Neural cell (in vitro differentiated cells): ENCODE results near the gene SERPINI1. TPM values are rescaled to one million over a fixed set of nuclear protein-coding genes. Genes with fewer than 3 reads are reported as not detected.

Experiments
- H2AFZ ChIP-seq: fragments of 200-600, 300-800 bp; sonication (generic), shearing (Covaris generic); 2 replicates; pipeline ENCODE4 v1.6.0; 2014; ENCODE audit warnings: low read depth, mild to moderate bottlenecking, antibody characterized with exemption, low read length, moderate library complexity
- H3F3A ChIP-seq: fragments of 200-600 bp; shearing (Covaris generic); 2 replicates; pipeline ENCODE4 v1.6.1; 2016; ENCODE audit warnings: mild to moderate bottlenecking, moderate library complexity, mixed read lengths, antibody characterized with exemption, low read length; ENCODE audit not compliant: insufficient read depth, poor library complexity, severe bottlenecking
- H3K27ac ChIP-seq: fragments of 200-600, 300-800 bp; sonication (generic), shearing (Covaris generic); 2 replicates; pipeline ENCODE4 v1.5.1; 2014; ENCODE audit warnings: mild to moderate bottlenecking, low read length, moderate library complexity
- H3K27me3 ChIP-seq: fragments of 300-800, 200-600 bp; sonication (generic), shearing (Covaris generic); 2 replicates; pipeline ENCODE4 v1.6.0; 2014; ENCODE audit warnings: mild to moderate bottlenecking, low read depth, low read length, moderate library complexity; ENCODE audit not compliant: insufficient read depth
- H3K36me3 ChIP-seq: fragments of 300-800, 200-600 bp; sonication (generic), shearing (Covaris generic); 2 replicates; pipeline ENCODE4 v1.5.1; 2014; ENCODE audit warnings: mild to moderate bottlenecking, antibody characterized with exemption, low read length, moderate library complexity; ENCODE audit not compliant: insufficient read depth
- H3K4me2 ChIP-seq: fragments of 300-800, 200-600 bp; sonication (generic), shearing (Covaris generic); 2 replicates; pipeline ENCODE4 v1.6.0; 2014; ENCODE audit warnings: mild to moderate bottlenecking, low read length
- H3K4me3 ChIP-seq: fragments of 300-800, 200-600 bp; sonication (generic), shearing (Covaris generic); 2 replicates; pipeline ENCODE4 v1.5.1; 2014; ENCODE audit warnings: mild to moderate bottlenecking, low read length, moderate library complexity
- H3K79me2 ChIP-seq: fragments of 200-600 bp; shearing (Covaris generic); replicated peaks from 2 replicates; pipeline ENCODE4 v1.6.0; 2014; ENCODE audit warnings: mild to moderate bottlenecking, low read length, moderate library complexity; ENCODE audit not compliant: insufficient read depth
- H3K9ac ChIP-seq: fragments of 300-800, 200-600 bp; sonication (generic), shearing (Covaris generic); 2 replicates; pipeline ENCODE4 v1.6.1; 2016; ENCODE audit warnings: mild to moderate bottlenecking, low read length, mixed read lengths
- H3K9me2 ChIP-seq: fragments of 200-600 bp; shearing (Covaris generic); 2 replicates; pipeline ENCODE4 v1.6.1; 2016; ENCODE audit warnings: mild to moderate bottlenecking, low read length, mixed read lengths; ENCODE audit not compliant: insufficient read depth
- H3K9me3 ChIP-seq: fragments of 200-600, 300-800 bp; sonication (generic), shearing (Covaris generic); 2 replicates; pipeline ENCODE4 v1.6.1; 2016; ENCODE audit warnings: mild to moderate bottlenecking, mixed run types, low read length, moderate library complexity, mixed read lengths
- H4K20me1 ChIP-seq: fragments of 200-600 bp; shearing (Covaris generic); 2 replicates; pipeline ENCODE4 v1.6.1; 2016; ENCODE audit warnings: mild to moderate bottlenecking, mixed run types; ENCODE audit not compliant: insufficient read depth
- EP300 ChIP-seq: fragments of 450-650 bp; conservative IDR thresholded peaks from 2 replicates; pipeline ENCODE4 v1.6.1; 2014; ENCODE audit warnings: antibody characterized with exemption, mild to moderate bottlenecking, moderate library complexity; ENCODE audit not compliant: poor library complexity, severe bottlenecking
- EZH2 ChIP-seq: fragments of 200-600, 300-800 bp; shearing (Covaris generic), sonication (generic); IDR thresholded peaks from 2 replicates; pipeline ENCODE4 v1.6.1; 2014; ENCODE audit warnings: antibody characterized with exemption, low read length, borderline replicate concordance, mild to moderate bottlenecking; ENCODE audit not compliant: insufficient read depth, poor library complexity, severe bottlenecking
- MXI1 ChIP-seq: fragments of 450-650 bp; conservative IDR thresholded peaks from 2 replicates; pipeline ENCODE4 v1.6.1; 2014; ENCODE audit warnings: antibody characterized with exemption, mild to moderate bottlenecking; ENCODE audit not compliant: poor library complexity, severe bottlenecking
- POLR2AphosphoS5 ChIP-seq: IDR thresholded peaks from 2 replicates; pipeline ENCODE4 v1.6.1; 2012
- RAD21 ChIP-seq: fragments of 450-650 bp; conservative IDR thresholded peaks from 2 replicates; pipeline ENCODE4 v1.6.1; 2014; ENCODE audit warnings: antibody characterized with exemption, mild to moderate bottlenecking, moderate library complexity
- SMC3 ChIP-seq: fragments of 450-650 bp; conservative IDR thresholded peaks from 2 replicates; pipeline ENCODE4 v1.6.1; 2014; ENCODE audit warnings: antibody characterized with exemption, mild to moderate bottlenecking, moderate library complexity; ENCODE audit not compliant: poor library complexity
- TAF1 ChIP-seq: IDR thresholded peaks from 2 replicates; pipeline ENCODE4 v1.6.1; 2012; ENCODE audit warnings: low read depth
- polyA plus RNA-seq: library from polyadenylated mRNA; depleted of rRNA; stranded (reverse); fragments of >200 nt; gene quantifications from 2 replicates; pipeline ENCODE4 v1.2.3, GENCODE V29; 2014
- TF ChIP-seq, protein P1 (sequence below): IDR thresholded peaks from 2 replicates; pipeline ENCODE4 v1.6.1; 2012; ENCODE audit warnings: borderline replicate concordance
- TF ChIP-seq, protein P2 (sequence below): fragments of 450-650 bp; IDR thresholded peaks from 2 replicates; pipeline ENCODE4 v1.5.1; 2014; ENCODE audit warnings: antibody characterized with exemption, mild to moderate bottlenecking, moderate library complexity; ENCODE audit not compliant: poor library complexity, severe bottlenecking

The SERPINI1 gene
- polyA plus RNA-seq, 1 donor from 2014 or later = 150 TPM

DNA sequence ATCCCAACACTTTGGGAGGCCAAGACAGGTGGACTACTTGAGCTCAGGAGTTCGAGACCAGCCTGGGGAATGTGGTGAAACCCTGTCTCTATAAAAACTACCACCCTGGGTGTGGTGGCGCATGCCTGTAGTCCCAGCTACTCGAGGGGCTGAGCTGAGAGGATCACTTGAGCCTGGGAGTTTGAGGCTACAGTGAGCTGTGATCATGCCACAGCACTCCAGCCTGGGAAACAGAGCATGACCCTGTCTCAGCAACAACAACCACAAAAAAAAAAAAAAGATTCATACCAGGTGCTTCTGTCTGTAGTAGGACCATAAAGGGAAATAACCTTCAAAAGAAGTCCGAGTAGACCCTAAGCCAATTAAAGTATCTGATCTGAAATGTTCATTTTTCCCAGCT lies 94.5 kb downstream of the SERPINI1 start:
- Histone ChIP-seq H3K4me3 (no peak overlapping the region), H3K27ac (no peak overlapping the region), H3K9me2 (no peaks in the 10 kb centered on the region), H3K79me2 (no peaks in the 10 kb centered on the region), H3K9me3 (no peaks in the 10 kb centered on the region), H2AFZ (no peak overlapping the region), H3K36me3 (no peaks in the 10 kb centered on the region), H4K20me1 (no peaks in the 10 kb centered on the region), H3K9ac (no peak overlapping the region), H3K4me2 (no peak overlapping the region), H3F3A (no peaks in the 10 kb centered on the region), H3K27me3 (no peaks in the 10 kb centered on the region)
- no peak for TF ChIP-seq POLR2AphosphoS5

GRCh38 chr3:167835359-167835758 lies 99.8 kb downstream of the SERPINI1 start:
- no peak overlapping the region for H2AFZ ChIP-seq
- no peak overlapping the region for H3K4me2 ChIP-seq
- no peak overlapping the region for H3K4me3 ChIP-seq
- H3K9ac ChIP-seq = no peak overlapping the region
- no peaks in the 10 kb centered on the region for H3K79me2 ChIP-seq
- H3F3A ChIP-seq = no peaks in the 10 kb centered on the region
- no peaks in the 10 kb centered on the region for H3K9me3 ChIP-seq
- no peaks in the 10 kb centered on the region for H3K9me2 ChIP-seq
- no peaks in the 10 kb centered on the region for H3K27me3 ChIP-seq
- no peaks in the 10 kb centered on the region for H4K20me1 ChIP-seq
- TF ChIP-seq POLR2AphosphoS5 (no peak), MXI1 (no peak)
- TF ChIP-seq, protein P1, sequence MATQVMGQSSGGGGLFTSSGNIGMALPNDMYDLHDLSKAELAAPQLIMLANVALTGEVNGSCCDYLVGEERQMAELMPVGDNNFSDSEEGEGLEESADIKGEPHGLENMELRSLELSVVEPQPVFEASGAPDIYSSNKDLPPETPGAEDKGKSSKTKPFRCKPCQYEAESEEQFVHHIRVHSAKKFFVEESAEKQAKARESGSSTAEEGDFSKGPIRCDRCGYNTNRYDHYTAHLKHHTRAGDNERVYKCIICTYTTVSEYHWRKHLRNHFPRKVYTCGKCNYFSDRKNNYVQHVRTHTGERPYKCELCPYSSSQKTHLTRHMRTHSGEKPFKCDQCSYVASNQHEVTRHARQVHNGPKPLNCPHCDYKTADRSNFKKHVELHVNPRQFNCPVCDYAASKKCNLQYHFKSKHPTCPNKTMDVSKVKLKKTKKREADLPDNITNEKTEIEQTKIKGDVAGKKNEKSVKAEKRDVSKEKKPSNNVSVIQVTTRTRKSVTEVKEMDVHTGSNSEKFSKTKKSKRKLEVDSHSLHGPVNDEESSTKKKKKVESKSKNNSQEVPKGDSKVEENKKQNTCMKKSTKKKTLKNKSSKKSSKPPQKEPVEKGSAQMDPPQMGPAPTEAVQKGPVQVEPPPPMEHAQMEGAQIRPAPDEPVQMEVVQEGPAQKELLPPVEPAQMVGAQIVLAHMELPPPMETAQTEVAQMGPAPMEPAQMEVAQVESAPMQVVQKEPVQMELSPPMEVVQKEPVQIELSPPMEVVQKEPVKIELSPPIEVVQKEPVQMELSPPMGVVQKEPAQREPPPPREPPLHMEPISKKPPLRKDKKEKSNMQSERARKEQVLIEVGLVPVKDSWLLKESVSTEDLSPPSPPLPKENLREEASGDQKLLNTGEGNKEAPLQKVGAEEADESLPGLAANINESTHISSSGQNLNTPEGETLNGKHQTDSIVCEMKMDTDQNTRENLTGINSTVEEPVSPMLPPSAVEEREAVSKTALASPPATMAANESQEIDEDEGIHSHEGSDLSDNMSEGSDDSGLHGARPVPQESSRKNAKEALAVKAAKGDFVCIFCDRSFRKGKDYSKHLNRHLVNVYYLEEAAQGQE = peak; percentile 48
- H3K27ac ChIP-seq = peak overlapping the region; percentile 31
- H3K36me3 ChIP-seq = no peaks in the 10 kb centered on the region

DNA sequence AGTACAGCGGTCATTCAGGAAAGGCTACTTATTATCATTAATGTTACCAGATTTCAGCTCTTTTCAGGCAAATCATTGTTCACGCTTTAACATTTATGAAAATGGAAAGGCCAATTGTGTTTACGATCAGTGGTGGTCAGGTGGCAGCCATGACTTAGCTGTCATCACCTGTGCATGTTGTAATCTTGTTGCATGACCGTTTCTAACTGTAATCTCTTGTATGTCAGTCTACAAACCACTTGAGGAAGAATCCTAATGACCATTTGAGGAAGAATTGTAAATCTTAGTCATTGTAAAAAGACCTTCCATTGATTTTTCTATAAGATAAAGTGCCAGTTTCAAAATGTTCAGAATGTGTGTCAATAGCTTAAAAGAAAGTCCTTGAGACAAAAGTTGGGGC lies 100.4 kb downstream of the SERPINI1 start:
- TF ChIP-seq TAF1 (no peak), RAD21 (no peak), EP300 (no peak), POLR2AphosphoS5 (no peak), SMC3 (no peak), EZH2 (no peak), MXI1 (no peak)
- TF ChIP-seq, protein P1 = no peak
- TF ChIP-seq, protein P2, sequence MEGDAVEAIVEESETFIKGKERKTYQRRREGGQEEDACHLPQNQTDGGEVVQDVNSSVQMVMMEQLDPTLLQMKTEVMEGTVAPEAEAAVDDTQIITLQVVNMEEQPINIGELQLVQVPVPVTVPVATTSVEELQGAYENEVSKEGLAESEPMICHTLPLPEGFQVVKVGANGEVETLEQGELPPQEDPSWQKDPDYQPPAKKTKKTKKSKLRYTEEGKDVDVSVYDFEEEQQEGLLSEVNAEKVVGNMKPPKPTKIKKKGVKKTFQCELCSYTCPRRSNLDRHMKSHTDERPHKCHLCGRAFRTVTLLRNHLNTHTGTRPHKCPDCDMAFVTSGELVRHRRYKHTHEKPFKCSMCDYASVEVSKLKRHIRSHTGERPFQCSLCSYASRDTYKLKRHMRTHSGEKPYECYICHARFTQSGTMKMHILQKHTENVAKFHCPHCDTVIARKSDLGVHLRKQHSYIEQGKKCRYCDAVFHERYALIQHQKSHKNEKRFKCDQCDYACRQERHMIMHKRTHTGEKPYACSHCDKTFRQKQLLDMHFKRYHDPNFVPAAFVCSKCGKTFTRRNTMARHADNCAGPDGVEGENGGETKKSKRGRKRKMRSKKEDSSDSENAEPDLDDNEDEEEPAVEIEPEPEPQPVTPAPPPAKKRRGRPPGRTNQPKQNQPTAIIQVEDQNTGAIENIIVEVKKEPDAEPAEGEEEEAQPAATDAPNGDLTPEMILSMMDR = no peak
- Histone ChIP-seq H3K27ac (no peak overlapping the region), H3K4me3 (no peak overlapping the region), H3K36me3 (no peaks in the 10 kb centered on the region), H3K4me2 (no peak overlapping the region), H3K9me3 (no peaks in the 10 kb centered on the region), H2AFZ (no peak overlapping the region), H3K9me2 (no peaks in the 10 kb centered on the region), H3K27me3 (no peaks in the 10 kb centered on the region), H3K79me2 (no peaks in the 10 kb centered on the region), H4K20me1 (no peaks in the 10 kb centered on the region), H3K9ac (no peak overlapping the region), H3F3A (no peaks in the 10 kb centered on the region)
